ENCODE results near the gene ASCL1.

ASCL1 gene

DNA sequence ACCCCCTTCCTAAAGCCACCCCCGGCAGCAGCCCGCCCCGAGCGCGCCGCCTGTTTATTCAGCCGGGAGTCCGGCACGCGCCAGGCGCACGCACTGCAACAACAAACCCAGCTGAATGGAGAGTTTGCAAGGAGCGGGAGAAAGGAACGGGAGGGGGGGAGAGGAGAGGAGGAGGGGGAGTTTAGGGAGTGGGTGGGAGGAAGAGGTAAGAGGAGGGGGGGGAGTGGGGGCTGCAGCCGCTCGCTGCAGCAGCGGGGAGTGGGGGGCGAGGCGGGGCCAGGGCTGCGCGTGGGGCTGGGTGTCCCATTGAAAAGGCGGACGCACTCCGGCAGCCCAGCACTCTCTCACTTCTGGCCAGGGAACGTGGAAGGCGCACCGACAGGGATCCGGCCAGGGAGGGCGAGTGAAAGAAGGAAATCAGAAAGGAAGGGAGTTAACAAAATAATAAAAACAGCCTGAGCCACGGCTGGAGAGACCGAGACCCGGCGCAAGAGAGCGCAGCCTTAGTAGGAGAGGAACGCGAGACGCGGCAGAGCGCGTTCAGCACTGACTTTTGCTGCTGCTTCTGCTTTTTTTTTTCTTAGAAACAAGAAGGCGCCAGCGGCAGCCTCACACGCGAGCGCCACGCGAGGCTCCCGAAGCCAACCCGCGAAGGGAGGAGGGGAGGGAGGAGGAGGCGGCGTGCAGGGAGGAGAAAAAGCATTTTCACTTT is at the start of gene ASCL1:
ASCL1 (plus strand) TSS at position 336 of the 712 bp plus-strand sequence. CDS start 571 bp downstream, outside the sequence.
- no peak for DNase-seq

DNA sequence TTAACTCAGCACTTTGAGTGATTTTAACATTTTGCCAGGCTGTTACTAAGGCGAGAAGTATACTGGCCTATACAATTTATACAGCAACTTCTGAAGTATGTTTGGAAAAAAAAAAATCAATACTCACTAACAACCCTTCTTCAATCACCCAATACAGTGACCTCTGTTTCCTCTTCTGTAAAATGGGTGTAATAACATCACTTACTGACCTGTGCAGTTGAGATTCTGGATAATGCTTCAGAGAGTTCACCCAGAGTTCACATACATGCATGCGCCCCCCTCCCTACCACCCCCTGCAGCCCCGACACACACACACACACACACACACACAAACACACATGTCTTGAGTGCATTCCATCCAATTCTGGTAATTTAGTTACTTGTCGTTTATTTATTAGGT is 49.6 kb upstream of the ASCL1 start:
- no peak for DNase-seq

DNA sequence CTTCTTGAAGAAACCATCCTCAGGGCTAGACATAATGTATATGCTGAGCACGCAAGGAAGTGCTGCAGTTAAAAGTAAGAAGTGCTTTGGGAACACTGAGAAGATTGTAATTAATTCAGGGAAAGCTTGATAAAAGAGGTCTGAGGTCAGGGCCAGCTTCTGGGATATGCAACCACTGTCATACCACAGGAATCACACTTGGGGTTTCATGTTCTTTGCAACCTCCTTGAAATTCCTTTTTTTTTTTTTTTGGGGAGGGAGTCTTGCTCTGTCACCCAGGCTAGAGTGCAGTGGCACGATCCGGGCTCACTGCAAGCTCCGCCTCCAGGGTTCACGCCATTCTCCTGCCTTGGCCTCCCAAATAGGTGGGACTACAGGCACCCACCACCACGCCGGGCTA is 47.3 kb upstream of the ASCL1 start:
- no peak for DNase-seq

DNA sequence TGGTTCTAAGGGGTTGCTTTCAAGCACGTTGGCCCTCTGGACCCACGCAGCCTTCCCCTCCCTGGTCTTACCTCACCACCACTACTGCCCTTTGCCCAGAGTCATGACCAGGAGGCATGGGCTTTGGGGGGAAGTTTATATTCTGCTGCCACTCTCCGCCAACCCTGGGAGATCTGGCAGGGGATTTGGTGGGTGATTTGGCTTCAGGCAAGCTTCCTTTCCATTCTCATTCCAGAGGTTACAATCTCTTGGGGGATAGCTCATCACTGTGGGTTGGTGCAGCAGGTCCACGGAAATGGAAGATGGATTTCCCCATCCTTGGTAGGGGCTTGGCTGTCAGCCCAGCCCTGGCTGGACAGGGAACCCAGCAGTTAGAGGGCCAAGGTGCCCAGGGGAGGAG is 46.7 kb upstream of the ASCL1 start:
- no peak for DNase-seq

DNA sequence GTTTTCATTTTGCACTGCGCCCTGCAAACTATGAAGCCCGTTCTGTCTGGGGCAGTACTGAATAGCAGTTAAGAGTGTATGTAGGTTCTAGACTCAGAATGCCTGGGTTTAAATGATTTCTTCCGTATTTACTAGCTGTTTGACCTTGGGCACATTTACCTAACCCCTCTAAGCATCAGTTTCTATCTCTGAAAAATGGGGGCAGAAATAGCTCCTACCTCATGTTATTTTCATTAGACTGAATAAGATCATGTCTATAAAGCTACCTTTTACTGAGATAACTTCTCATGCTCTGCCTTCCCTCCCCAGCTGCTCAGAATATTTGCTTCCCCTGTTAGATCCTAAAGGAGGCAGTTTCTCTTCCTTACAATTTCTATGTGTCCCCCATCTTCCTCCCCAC is 46.2 kb upstream of the ASCL1 start:
- no peak for DNase-seq

DNA sequence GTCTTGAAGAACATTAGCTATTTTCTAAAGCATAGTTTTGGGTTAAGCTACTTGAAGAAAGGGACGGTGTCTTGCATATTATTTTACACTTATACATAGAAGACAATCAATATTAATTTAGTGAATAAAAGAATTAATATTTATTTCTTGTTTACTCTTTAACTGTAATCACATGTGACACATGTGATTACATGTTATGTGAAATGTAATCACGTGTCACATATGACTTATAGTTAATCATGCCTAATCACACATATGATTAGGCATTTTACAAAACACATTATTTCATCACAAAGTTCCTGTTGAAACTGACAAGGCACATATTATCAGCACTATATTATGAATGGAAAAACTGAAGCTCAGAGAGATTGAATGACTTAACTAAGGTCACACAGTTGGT is 45.2 kb upstream of the ASCL1 start:
- no peak for DNase-seq

DNA sequence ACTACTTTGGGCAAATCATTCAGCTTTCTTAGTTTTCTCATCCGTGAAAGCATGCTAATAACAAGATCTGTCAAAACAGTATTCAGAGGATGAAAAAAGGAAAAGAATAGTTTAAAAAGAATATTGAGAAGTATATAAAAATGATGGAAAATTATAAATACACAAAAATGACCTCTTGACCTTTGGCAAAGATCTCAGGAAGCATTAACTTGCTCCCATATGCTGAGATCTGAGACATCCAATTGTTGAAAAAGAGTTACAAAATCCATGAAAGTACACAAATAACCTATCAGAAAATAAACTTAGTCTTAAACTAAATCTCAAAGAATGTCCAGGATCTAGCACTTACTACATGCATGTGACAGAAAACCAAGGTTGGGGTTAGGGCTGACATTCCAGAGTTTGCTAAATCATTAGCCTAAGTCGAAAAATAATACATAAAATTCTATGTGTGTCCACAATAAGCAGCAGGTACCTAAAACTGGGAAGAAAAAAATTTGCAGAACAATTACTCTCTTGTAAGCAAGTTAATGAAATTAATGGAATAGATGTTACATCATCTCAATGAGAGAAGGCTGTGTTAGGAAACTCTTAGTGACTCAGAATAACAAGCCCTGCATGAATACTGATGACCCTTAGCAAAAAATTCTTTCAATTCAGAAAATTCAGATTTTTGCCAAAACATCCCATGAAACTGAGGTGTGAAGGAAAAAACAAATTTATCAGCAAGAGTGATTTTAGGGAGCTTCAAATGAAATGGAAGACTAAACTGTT is 43.8 kb upstream of the ASCL1 start:
- no peak for DNase-seq

DNA sequence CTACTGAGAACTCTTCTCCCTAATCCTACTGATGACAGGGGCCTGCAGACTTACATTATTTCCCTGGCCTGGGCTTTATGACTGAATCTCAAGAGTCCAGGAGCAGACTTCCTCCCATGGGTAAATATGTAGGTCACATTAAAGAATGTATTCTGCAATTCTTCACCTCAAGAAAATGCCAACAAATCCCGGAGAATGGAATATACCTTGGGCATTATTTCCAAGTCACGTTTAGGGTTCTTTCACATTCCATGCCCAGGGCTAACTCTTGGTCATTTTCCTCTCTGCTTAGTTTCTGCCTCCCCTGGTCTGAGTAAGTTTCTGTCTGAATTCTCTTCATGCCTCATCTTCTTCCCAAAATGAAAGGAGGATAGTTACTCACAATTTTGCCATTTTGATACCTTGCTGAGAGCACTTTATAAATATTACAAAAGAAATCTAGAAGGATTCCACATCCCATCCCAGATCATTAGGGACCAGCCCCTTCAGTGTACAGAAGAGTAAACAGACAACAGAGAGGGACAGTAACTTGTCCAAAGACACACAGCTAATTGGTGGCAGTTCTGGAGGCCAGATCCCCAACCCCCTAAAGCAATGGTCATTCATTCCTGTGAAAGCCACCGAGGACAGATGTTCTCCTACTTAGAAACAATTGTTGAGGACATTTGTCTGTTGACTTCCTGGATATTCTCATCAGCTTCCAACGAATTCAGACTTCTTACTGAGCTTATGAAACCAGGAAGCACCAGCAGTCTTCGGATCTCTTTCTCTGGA is 41.0 kb upstream of the ASCL1 start:
- no peak for DNase-seq

DNA sequence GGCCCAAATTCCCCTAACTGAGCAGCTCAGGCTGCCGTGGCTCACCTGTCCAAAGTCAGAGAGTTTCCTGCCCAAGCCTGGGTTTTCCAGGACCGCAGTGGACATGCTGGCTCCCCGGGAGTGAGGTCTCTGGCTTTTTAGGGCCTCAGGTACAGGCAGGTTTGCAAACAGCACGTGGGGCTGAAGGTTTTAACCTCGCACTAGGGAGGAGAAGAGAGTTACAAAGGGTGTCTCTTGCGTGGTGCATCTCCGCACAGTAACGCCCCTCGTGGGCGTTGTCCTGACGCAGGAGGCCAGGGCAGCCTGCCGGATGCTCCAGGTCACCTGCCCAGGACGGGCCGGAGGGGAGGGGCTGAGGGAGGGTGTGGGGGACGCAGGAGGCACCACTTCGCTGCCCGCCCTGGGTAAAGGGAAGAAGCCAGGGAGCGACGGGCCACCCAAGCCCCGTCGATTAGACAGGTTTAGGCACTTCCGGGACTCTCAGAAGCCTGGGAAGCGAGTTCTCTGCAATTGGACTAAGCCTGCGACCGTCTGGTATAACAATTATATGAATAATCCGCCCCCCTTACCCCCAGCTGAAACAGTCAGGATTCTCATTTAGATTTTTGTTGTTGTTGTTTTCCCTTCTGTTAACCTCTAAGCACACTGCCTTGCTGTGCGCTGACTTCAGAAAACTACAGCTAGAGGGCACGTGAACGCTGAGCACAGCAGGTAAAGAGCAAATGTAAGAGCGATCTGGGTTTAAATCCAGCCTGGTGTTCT is 40.3 kb upstream of the ASCL1 start, which contains the start of gene PAH:
PAH (minus strand) TSS at position 219 of the 762 bp plus-strand sequence; CDS start at position 105, 114 bp downstream.
- DNase-seq: peak; percentile 7

DNA sequence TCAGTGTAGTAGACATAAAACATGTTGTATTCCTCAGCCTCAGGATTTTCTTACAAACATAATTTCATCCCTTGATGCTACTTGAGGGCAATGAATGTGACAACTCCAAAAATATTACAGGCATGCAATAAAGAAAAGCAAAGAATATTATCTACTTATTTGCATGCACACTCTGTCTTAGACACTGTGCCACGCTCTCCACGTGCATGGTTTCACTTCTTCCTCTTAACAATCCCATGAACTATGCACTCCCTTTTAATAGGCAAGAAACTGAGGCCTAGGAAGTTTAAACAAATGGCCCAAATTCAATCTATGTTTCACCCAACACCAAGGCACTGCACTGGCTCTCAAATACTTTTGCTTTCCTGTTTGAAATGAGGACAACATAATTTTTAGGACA is 38.6 kb upstream of the ASCL1 start:
- no peak for DNase-seq

DNA sequence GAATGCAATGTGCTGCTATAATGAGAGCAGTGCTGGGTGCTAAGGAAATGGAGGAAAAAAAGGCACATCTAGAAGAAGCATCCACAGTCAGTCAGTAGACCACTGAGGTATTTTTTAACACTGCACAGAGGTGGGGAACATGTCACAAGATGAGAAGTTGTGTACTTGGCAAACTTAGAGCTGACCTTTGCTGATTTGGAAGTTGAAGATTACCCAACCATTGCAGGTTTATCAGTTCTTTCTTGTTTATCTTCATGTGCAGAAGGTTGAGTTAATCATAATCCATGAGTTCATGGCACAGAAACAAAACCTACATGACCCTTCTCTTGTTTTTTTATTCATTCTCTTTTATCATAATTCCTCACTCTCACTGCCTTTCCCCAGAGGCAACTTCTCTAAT is 37.2 kb upstream of the ASCL1 start:
- no peak for DNase-seq

DNA sequence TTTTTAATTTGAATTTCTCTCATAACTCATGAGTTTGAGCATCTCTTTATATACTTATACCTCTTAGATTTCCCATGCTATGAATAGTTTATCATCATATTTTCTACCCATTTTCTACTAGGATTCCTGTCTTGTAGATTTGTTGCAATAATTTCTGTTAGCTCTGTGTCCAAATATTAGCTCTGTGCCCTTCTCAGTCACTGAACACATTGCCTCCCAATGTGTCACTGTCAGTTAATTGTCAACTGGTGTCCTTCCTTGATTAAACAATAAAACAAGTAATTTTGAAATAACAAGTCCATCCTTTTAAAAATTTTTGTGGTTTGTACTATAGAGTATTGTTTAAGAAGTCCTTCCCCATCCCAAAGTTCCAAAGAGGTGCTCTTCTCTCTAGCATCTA is 36.2 kb upstream of the ASCL1 start:
- no peak for DNase-seq

DNA sequence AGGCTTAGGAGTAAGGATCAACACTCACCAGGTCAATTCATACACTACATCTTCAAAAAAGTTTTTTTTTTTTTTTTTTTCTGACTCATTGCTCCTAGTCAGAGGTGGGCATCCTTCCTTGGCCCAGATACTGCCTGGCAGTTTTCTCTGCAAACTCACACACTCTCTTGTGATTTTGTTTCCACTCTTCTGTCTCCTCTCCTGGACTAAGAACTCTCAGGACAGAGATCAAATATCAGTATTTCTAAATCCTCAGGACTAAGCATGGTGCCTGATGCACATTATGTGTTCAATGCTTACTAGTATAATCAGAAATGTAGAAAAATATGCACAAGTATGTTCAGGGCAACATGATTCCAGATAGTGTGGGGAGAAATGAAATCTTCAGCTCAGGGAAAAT is 30.3 kb upstream of the ASCL1 start:
- DNase-seq: no peak

DNA sequence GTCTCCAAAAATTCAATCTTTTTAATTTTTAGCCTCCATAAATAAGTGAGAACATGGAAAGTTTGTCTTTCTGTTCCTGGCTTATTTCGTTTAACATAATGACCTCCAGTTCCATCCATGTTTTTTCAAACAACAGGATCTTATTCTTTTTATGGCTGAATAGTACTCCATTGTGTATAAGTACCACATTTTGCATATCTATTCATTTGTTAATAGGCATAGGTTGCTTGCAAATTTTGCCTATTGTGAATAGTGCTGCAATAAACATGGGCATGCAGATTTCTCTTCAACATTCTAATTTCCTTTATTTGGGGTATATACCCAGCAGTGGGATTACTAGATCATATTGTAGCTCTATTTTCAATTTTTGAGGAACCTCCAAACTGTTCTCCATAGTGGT is 24.3 kb upstream of the ASCL1 start:
- no peak for DNase-seq

DNA sequence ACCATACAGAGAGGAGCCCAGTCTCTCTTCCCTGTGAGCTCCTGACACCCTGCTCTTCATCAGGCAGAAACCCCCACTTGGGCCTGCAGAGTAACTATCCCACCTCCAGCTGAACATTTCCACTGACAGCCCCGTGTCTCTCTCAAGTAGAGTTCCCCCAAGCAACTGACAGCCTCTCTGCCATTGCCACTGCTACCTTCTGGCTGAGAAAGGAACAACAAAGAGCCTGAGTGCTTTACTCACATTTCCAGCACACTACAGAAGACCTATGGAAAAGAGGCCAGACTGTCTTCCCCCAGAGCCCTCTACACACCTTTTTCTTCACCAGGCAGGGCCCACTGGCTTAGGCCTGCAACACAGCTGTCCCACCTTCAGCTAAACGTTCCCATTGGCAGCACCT is 18.4 kb upstream of the ASCL1 start:
- no peak for DNase-seq

DNA sequence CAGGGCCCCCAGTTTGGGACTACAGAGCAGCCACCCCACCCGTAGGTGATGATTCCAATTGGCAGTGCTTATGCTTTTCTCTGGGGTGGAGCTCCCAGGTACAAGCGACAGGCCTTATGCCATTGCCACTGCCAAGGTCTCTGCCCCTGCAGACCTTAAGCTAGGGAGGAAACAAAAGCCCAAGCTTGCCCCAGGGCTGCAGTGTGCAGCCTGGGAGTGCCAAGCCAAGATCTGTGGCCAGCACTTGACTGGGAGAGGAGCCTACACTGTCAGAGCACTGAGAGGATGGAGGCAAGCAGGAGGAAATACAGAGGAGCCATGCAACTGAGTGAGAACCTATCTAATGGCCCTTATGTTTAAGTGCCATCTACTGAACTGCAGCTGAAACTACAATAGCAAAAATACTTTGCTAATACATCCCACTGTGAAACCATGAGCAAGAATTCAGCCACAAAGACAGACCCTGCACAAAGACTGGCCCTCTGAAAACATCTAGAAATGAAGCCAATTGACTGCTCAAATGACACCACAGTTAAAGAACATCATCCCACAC is 17.7 kb upstream of the ASCL1 start:
- no peak for DNase-seq

DNA sequence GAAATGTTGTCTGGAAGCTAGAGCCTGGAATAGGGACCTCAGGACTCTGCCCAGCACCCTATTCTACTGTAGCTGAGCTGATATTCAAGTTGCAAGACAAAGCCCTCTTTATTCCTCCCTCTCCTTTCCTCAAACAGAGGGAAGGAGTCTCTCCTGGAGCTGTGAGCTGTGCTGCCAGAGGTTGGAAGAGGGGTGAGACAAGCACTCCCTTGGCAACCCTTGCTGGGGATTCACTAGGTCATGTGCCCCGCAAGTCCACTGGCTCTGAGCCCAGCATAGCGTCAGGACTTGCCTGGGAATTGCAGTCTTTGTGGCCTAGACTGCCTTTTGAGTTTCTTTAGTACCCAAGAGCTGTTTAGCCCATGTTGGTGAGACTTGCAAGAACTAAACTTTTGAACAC is 11.4 kb upstream of the ASCL1 start:
- DNase-seq: no peak

DNA sequence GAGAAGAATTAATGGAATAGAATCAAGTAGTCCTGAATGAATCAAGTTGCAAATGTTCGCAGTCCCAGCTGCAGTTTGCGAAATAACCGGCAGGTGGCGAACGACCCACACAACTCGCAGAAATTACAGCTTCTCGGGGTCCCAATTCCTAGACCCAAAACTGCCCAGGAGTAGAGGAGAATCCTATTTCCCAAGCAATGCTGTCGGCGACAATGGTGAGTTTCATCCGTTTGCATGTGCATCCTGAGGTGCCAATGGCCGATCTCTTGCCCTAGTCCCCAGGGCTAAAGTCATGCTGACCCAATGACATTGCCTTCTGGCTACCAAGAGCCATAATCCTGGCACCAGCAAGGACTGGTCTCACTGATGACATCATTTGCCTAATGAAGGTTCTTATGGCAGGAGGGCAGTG is 8.5 kb upstream of the ASCL1 start:
- peak; percentile 53 for DNase-seq

DNA sequence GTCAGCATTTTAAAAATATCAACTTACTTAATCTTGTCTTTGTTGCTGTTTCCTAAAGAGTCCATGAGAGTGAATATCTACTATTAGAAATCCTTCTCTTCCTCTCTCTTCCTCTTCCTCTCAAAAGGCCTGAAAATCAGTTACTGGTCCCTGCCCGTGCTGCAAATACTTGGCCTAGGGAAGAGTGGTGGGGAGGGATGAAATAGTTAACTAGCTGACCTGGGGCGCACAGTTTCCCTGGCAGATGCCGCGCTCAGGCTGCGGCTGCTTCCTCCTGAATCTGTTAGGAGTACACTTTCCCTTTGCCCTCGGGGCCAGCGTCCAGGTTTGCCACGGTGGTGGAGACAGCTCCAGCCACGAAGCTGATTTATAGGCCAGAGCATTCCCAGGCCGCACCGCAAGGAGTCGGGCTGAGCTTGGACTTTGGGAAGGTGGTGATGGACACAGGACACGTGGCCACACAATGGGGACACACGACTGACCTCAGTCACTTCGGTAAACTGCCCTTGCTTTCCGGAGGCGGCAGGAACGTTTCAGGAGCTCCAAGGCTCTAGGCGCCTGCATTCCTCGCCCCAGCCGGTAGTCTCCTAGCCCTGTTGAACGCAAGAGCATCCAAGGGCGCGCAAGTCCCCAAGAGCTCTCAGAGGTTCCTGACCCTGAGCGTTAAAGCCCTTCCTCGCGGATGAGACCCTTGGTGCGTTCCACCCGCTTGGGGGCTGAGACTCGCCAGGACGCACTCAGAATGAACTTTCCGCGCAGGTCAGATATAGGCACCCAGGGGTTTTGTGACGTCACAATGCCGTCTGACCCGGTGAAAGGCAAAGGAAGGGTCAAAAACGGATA is 7.1 kb upstream of the ASCL1 start:
- no peak for DNase-seq

DNA sequence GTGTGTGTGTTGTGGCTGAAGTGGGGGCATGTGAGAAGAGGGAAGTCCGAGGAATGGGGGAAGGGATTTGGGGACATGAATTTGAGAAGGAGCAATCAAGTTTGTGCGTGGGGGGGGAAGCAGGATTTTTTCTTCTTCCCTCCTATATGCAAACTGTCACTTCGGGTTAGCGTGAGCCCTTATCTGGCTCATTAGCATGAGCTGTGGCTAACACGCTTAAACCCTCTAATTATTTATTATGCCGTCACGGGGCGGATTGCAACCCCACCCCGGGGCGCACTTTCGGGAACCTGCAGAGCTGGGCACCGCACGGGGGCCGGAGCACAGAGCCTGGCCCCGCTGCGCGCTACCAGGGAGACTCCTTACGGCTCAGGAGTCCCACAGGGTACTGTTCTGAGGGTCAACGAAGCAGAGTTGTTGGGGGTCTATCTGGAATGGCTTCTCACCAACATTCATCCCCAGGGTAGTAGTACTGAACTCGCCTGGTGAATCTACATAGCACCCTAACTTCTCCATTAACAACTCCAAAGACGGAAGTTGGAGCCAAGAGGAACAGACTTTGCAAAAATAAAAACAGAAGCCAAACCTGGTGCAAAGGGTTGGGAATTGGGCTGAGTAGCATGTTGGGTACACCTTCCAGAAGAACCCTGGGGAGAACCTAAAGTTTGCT is 6.4 kb upstream of the ASCL1 start:
- no peak for DNase-seq

DNA sequence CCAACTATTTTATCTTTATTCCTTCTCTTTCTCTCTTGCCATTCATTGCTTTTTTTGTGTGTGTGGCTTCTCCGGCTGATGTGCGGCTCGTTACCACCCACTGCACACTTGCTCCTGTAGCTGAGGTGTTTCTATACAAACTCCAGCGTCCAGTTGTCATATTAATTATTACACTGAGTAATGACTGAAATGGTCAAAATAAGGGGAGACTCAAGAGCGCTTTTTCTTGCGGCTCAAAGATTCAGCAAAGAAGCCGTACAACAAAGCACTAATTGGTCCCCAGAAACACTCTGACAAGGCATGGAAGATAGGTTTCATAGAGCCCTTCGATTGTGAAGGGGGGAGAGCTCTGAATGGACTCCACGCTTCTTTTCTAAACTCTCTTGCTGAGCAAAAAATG is 5.6 kb upstream of the ASCL1 start:
- no peak for DNase-seq
